Right hindlimb (tissue), 1 donor: ENCODE measurements around the gene MICU2.

Experiments
- DNase-seq: peaks from one replicate; pipeline ENCODE4 v3.0.0-alpha.2; 2018

The MICU2 gene

DNA sequence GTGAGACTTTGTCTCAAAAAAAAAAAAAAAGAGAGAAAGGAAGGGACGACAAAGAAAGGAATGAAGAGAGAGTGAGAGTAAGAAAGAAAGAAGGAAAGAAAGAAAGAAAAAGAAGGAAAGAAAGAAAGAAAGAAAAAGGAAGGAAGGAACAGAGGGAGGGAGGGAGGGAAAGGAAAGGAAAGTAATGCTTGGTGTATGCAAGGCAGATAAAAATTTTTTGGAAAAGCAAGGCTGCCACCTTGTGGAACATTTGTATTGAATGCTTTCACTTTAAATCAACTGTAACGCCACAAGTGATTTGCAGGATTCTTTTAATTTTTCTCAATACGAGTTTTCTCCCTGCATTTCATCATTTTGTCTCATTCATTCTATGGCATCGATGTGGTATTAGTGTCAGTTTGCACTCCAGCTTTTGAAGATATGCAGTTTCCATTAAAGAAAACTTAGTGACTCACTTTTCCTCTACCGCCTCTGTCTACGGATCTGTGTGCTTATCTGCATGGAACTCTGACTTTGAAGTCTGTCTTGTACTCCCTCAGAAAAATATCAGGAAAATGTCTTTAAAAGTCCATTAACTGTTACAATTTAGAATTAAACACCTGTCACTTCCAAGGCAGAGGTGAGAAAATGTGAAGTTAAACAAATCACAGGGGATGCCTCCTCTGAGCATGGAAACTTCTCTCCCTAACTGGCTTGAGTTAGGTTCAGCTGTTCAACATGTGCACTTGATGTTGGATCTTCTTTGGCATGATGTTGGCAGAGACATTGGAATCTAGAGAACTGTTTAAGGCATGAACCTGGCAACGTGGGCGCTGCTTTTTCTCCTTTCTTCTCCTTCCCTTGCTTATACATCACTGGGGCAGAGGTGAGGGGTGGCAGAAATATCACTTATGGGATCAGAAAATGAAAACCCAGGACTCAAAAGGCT, 124.8 kb downstream of the MICU2 start:
- DNase-seq = peak; percentile 47

DNA sequence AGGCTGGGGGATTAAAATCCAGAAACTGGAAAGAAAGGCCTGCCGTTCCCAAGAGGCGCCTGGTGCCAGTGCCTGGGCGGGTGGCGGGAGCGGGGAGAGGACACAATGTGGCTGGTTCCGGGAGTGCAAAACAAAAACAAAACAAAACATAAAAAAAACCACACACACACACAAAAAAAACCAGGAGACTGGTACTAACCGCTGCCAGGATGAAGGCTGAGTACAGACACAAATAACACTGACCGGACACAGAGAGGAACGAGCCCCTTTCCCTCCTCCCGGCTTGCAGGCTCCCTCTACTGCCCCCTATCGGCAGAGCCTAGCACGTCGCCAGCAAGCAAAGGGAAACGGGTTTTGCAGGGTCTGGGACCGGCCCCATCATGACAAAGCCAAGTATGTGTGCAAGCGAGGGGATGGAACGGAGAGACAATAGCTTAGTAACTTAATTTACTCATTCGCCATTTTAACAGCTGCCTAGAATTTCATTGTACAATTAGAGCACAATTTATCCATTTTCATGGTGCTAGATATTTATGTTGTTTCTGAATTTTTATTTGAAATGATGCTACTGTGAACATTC, 127.0 kb downstream of the MICU2 start:
- DNase-seq = peak; percentile 81

DNA sequence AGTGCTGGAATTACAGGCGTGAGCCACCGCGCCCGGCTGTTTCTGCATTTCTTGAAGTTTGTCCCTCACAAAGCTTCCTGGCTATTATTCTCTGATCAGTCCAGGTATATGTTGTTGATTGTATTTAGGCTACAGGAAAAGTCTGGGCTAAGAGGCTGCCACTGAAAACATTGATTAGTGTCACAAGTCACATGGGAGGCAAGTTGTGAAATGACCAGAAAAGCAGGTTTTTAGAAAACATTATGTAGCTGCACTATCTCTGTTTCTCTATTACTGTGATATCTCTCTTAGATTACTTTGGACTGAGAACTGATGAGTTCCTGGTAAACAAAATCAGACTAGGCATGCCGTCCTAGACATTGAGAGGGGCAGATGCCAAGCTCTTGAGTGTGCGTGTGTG, 128.9 kb downstream of the MICU2 start:
- no peak for DNase-seq

DNA sequence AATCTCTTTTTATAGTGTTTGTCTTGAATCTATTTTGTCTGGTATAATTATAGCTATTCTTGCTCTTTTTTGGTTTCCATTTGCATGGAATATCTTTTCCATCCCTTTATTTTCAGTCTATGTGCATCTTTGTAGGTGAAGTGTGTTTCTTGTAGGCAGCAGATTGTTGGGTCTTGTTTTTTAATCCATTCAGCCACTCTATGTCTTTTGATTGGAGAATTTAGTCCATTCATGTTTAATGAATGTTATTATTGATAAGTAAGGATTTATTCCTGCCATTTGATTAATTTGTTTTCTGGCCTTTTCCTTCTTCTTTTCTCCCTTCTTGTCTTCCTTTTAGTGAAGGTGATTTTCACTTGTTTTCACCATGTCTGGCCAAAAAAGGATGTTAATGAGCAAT, 133.2 kb downstream of the MICU2 start:
- DNase-seq = no peak

DNA sequence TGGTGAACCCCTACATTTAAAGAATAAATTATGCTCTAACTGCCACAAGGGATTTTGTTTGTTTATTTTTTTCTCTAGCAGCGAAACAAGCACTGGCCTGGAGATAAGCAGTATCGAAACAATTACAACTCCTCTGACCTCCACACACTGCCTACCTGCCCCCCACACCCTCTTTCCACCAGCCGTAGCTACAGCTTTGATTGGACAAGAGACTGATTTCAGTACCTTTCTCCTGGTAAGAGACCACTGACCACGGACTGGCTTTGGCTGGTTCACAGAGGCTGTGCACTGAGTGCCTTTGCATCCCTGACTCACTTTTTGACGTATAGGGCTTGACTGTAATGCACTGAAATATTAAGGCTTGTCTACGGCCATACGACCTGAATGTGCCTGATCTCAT, 137.4 kb downstream of the MICU2 start:
- no peak for DNase-seq

DNA sequence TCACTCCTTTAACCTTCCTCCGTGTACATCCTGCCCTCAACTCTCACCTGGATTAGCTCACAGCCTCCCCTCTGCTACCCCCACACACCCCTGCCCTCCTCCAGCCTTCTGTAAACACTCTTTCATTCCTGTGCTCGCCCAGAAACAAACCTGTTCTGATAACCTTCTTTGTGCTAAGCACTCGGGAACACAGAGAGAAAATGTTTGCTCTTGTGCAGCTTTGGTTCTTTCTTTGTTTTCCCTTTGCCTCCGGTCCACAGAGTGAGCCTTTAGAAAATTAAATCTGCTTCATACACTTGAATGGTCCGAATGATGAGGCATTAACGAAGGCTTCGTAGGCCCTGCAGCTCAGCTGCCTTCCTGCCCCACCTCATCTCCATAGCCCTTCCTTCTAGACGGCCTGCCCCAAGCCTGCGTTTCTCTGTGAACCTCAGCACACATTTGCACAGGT, 138.2 kb downstream of the MICU2 start:
- no peak for DNase-seq

DNA sequence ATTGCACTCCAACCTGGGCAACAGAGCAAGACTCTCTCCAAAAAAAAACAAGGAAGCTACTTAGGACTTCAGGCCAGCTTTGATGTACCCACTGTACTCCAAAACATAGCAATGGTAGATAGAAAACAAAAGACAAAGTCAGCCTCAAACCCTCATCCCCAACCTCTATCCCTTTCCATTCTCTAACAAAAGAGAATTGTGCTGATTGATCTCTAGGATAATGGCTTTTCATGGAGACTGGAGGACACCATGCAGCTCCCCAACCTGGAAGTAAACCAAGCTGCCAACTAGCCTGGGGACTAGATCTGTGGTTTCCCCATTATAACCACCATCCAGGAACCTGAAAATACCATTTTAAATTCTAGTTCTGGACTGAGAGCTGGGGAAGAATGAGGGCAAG, 140.5 kb downstream of the MICU2 start:
- DNase-seq = no peak

DNA sequence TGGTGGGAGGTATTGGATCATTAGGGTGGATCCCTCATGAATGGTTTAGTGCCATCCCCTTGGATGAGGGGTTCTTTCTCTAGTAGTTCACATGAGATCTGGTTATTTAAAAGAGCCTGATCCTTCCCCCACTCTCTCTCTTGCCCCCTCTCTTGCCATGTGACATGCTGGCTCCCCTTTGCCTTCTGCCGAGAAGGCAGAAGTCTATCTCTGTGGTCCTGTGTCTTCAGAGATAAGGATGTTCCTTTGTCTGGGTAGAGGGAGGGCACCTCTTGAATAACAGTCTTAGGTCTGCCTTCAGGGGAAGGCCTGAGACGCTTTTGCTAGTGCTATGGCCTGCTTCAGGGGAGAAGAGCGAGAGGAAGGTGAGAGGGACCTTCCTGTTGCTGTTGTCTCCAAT, 142.8 kb downstream of the MICU2 start:
- no peak for DNase-seq

DNA sequence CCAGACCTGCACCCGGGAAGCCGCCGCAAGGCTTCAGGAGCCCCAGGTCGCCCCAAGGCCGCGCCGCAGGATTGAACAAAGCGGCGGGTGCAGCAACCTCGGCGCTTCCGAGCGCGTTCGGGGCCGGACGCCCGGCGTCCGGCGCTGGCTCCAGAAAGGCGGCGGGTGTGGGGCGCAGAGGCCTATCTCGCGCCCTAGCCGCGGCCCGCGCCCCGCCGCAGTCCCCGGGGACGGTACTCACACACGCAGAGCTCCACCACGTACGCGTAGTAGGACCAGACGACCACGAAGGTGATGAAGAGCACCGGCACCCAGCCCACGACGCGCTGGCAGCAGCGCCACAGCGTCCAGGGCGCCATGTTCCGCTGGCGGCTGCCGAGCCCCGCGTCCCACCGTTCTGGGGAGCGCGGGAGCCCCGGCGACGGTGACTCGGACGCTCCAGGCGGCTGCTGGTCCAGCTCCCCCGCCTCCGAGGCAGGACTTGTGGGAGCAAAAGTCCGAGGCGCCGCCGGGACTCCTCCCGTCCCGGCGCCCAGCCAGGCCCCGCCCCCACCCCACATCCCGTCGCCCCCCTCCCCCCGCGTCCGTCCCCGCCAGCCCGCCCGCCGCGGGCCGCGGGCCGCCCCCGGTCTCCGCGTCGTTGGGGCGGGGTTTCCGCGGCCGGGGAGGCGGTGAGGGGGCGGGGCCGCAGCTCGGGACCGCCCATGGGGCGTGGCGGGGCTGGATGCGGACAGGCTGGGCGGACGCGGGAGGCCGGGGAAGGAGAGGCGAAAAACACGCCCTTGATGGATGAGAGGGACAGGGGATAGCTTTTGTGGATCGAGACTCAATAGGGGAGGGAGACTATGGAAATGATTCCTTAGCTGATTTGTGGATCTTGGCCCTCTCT, 144.9 kb downstream of the MICU2 start, which contains the start of gene ZDHHC20:
Gene ZDHHC20, minus strand, starts transcription at position 491 of the 889 bp plus-strand sequence. Its CDS starts 132 bp downstream, at position 359.
- DNase-seq = peak; percentile 92

DNA sequence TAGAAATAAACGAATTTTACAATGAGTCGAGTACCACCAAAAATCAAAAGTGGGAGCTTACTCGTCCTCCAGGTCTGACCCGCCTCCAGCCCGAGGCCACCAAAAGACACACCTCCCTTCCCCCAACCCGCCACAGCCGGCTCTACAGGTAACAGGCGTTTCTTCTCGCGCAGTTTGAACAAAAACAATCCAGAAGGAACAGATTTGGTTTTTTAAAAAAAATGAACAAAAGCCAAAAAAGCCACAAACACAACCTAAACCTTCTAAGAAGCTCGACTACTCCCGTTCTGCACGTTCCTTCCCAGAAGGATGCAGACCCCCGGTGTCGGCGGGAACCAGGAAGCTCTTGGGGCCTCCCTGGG, 145.5 kb downstream of the MICU2 start:
- peak; percentile 61 for DNase-seq

DNA sequence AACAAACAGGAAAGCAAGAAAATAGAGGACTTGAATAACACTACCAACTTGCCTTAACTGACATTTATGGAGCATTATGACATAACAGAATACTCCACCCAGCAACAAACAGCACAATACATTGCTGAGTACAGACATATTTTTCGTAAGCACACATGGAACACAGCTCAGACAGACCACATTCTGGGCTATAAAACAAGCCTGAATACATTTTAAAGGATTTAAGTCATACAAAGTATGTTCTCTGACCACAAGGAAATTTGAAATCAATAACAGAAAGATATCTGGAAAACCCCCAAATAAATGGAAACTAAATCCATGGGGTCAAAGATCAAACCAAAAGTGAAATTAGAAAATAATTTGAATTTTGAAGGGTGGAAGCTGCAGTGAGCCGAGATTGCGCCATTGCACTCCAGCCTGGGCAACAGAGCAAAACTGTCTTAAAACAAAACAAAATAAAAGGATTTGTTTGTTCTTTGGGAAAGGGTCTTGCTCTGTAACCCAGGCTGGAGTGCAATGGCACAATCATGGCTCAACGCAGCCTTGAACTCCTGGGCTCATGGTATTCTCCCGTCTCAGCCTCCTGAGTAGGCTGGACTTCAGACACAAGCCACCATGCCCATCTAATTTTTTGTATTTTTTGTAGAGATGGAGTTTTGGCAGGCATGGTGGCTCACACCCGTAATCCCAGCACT, 150.4 kb downstream of the MICU2 start:
- DNase-seq = no peak

DNA sequence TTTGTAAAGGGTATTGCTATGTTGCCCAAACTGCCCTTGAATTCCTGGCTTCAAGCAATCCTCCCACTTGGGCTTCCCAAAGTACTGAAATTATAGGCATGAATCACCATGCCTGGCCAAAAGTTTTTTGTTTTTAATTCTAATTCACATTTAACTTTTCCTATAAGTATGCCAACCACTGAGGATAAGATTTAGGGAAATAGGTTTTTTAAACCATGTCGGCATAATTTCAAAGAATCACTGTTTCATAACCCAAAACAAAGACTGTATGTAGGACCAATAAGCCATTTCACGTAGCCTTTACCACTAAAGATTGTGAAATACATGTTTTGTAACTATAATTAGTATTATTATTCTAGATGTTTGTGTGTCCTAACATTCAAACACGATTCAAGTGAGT, 153.0 kb downstream of the MICU2 start:
- no peak for DNase-seq

DNA sequence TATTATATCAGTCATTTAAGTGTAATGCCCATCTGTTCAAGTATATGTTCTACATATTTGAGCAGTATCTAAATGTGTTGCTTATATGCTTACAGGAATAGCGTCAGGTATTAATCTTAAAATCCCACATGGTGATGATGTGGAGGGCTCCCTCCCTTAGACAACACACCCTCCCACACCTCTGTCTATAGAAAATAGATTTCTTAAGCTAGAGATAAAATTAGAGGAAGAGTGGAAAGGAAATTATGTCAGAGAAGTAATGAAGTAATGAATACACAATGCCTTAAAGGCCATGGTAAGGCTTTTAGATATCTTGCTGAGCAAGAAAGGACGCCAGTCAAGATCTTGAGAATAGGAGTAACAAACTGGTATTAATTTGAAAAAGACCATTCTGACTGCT, 157.3 kb downstream of the MICU2 start:
- no peak for DNase-seq

DNA sequence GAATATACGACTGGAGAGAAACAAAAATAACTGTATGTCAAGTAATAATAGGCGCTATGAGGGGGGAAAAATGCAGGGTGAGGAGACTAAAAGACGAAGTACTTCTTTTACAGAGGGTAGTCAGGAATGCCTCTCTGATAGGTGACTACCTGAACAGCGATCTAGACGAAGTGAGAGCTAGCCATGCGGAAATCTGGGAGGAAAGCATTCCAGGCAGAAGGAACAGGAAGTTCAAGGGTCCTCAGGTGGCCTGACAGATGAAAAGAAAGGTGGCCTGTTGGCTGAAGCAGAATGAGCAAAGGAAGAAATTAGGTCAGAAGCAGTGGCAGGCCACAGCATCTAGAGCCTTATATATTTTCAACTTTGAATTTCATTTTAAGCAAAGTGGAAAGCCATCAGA, 158.2 kb downstream of the MICU2 start:
- no peak for DNase-seq

DNA sequence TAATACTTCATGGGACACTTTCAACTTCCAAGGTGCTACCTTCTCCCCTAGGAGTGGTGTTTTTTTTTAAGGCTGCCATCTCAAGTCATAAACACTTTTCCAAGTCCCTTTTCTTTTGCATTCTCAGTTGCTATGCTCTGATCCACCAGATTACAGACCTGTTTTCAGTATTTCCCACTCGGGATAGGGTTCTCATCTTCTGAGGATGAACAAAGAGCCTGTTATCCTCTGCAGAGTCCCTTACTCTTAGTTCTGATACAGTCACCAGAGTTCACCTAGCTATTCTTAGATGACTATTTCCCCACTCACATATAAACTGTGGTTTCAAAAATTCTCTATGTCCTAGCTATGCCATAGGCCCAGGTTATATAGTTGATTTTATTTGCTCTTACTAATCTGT, 160.8 kb downstream of the MICU2 start:
- DNase-seq = no peak
